Calu3 (cell line): ENCODE data around the gene EFCAB11. TPM values are rescaled to one million over a fixed set of nuclear protein-coding genes. Genes with fewer than 3 reads are reported as not detected.

Experiments used
- BruUV-seq: library from RNA; stranded (reverse); fragments of 400-500 nt; replicated peaks from 2 replicates; lab custom pipeline; 2021; lab: Mats Ljungman, UMichigan
- CTCF ChIA-PET: fragments of 300-600 bp; sonication (Branson Sonifier 250); formaldehyde crosslinking; loops from one replicate; lab custom pipeline; 2022; ENCODE audit warnings: antibody characterized with exemption; lab: Charles Lee
- DNase-seq: peaks from one replicate; pipeline ENCODE4 v3.0.0; 2022
- H3K27ac Mint-ChIP-seq: one replicate; pipeline ENCODE4 v1.8.0; 2022; ENCODE audit warnings: mixed read lengths; ENCODE audit not compliant: unreplicated experiment
- H3K27me3 Mint-ChIP-seq: one replicate; pipeline ENCODE4 v1.8.0; 2022; ENCODE audit warnings: mixed read lengths; ENCODE audit not compliant: unreplicated experiment
- H3K36me3 Mint-ChIP-seq: one replicate; pipeline ENCODE4 v1.8.0; 2022; ENCODE audit warnings: mild to moderate bottlenecking, moderate library complexity, mixed read lengths; ENCODE audit not compliant: insufficient read depth, unreplicated experiment
- H3K4me1 Mint-ChIP-seq: one replicate; pipeline ENCODE4 v1.8.0; 2022; ENCODE audit warnings: mild to moderate bottlenecking, low read depth, mixed read lengths; ENCODE audit not compliant: unreplicated experiment
- H3K4me3 Mint-ChIP-seq: one replicate; pipeline ENCODE4 v1.8.0; 2022; ENCODE audit warnings: mild to moderate bottlenecking, low read depth, moderate library complexity, mixed read lengths; ENCODE audit not compliant: unreplicated experiment
- H3K9me3 Mint-ChIP-seq: one replicate; pipeline ENCODE4 v1.8.0; 2022; ENCODE audit warnings: low read depth, mixed read lengths; ENCODE audit not compliant: unreplicated experiment
- intact Hi-C: fragments of 100-400 bp; cut with micrococcal nuclease; formaldehyde crosslinking; loops from one replicate; pipeline ENCODE4 v1.10.0; 2022; ENCODE audit not compliant: unreplicated experiment
- total RNA-seq: library from RNA; stranded (reverse); gene quantifications from 2 replicates; pipeline ENCODE4 v1.2.3, GENCODE V29; 2022
- TF ChIP-seq, protein P1 (sequence below): fragments of 200-600 bp; IDR thresholded peaks from one replicate; pipeline ENCODE4 v1.8.0; 2022; ENCODE audit warnings: antibody characterized with exemption; ENCODE audit not compliant: unreplicated experiment

Gene EFCAB11
- total RNA-seq, 1 experiment from 2014 or later: 29.4 TPM

GRCh38 chr14:89814126-89814525, 140.4 kb downstream of the EFCAB11 start:
- no peak overlapping the region for H3K27ac Mint-ChIP-seq
- CTCF ChIA-PET: no interaction called here
- no peaks in the 10 kb centered on the region for H3K36me3 Mint-ChIP-seq
- H3K4me1 Mint-ChIP-seq: no peaks in the 10 kb centered on the region
- H3K4me3 Mint-ChIP-seq: no peak overlapping the region
- H3K27me3 Mint-ChIP-seq: no peaks in the 10 kb centered on the region
- no TSS peak for BruUV-seq
- TF ChIP-seq, protein P1, sequence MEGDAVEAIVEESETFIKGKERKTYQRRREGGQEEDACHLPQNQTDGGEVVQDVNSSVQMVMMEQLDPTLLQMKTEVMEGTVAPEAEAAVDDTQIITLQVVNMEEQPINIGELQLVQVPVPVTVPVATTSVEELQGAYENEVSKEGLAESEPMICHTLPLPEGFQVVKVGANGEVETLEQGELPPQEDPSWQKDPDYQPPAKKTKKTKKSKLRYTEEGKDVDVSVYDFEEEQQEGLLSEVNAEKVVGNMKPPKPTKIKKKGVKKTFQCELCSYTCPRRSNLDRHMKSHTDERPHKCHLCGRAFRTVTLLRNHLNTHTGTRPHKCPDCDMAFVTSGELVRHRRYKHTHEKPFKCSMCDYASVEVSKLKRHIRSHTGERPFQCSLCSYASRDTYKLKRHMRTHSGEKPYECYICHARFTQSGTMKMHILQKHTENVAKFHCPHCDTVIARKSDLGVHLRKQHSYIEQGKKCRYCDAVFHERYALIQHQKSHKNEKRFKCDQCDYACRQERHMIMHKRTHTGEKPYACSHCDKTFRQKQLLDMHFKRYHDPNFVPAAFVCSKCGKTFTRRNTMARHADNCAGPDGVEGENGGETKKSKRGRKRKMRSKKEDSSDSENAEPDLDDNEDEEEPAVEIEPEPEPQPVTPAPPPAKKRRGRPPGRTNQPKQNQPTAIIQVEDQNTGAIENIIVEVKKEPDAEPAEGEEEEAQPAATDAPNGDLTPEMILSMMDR: no peak
- intact Hi-C loops: no loop called here
- no peak for DNase-seq
- H3K9me3 Mint-ChIP-seq: no peaks in the 10 kb centered on the region

GRCh38 chr14:89813617-89814031, 140.9 kb downstream of the EFCAB11 start:
- Mint-ChIP-seq H3K36me3 (no peaks in the 10 kb centered on the region), H3K4me1 (no peaks in the 10 kb centered on the region), H3K27me3 (no peaks in the 10 kb centered on the region), H3K4me3 (no peak overlapping the region), H3K27ac (no peak overlapping the region), H3K9me3 (no peaks in the 10 kb centered on the region)
- intact Hi-C loops: no loop called here
- TF ChIP-seq, protein P1: no peak
- no peak for DNase-seq
- BruUV-seq: no TSS peak
- CTCF ChIA-PET: no interaction called here

GRCh38 chr14:89811954-89812575, 142.5 kb downstream of the EFCAB11 start:
- Mint-ChIP-seq H3K27me3 (no peaks in the 10 kb centered on the region), H3K36me3 (no peaks in the 10 kb centered on the region), H3K27ac (no peak overlapping the region), H3K4me1 (no peaks in the 10 kb centered on the region), H3K4me3 (no peak overlapping the region), H3K9me3 (no peaks in the 10 kb centered on the region)
- intact Hi-C loops: no loop called here
- CTCF ChIA-PET: no interaction called here
- BruUV-seq: no TSS peak
- DNase-seq: no peak
- TF ChIP-seq, protein P1: no peak

DNA sequence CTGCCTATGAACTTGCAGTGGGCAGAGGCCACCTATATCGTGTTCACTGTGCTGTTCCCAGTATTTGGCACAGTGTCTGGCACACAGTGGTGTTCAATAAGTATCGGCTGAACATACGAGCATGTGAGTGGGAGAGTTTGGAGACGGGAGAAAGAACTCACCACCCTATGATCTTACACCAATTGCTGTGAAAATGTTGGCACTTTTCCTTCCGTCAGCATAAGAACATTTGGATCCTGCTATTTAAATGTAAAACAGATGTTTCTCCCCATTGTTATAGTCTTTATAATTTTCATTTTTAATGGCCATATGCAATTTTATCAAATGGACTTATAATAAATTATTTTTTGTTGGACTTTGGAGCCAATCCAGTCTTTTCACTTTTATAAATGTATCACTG, 144.4 kb downstream of the EFCAB11 start:
- H3K27me3 Mint-ChIP-seq: no peaks in the 10 kb centered on the region
- CTCF ChIA-PET: no interaction called here
- TF ChIP-seq, protein P1: no peak
- no peaks in the 10 kb centered on the region for H3K4me1 Mint-ChIP-seq
- intact Hi-C loops: no loop called here
- no peak overlapping the region for H3K27ac Mint-ChIP-seq
- no peaks in the 10 kb centered on the region for H3K36me3 Mint-ChIP-seq
- no peaks in the 10 kb centered on the region for H3K9me3 Mint-ChIP-seq
- H3K4me3 Mint-ChIP-seq: no peak overlapping the region
- DNase-seq: no peak
- BruUV-seq: no TSS peak
